Tongue (tissue), 2 donors: Measurements from ENCODE around the gene TMED4. TPM values are rescaled to one million over a fixed set of nuclear protein-coding genes. Genes with fewer than 3 reads are reported as not detected.
"Not testable (repeated sequence)": the region's sequence is repeated elsewhere in the genome, so short reads cannot be mapped to it uniquely, and the experiment has no call there.

Experiments used
- DNase-seq: peaks from one replicate; pipeline ENCODE4 v3.0.0-alpha.2; 2015
- total RNA-seq: library from RNA; depleted of rRNA; stranded (reverse); fragments of >200 nt; gene quantifications from one replicate; pipeline ENCODE4 v1.2.3, GENCODE V29; 2014

TMED4 gene
- total RNA-seq, 1 donor from 2014 or later: 255 TPM

DNA sequence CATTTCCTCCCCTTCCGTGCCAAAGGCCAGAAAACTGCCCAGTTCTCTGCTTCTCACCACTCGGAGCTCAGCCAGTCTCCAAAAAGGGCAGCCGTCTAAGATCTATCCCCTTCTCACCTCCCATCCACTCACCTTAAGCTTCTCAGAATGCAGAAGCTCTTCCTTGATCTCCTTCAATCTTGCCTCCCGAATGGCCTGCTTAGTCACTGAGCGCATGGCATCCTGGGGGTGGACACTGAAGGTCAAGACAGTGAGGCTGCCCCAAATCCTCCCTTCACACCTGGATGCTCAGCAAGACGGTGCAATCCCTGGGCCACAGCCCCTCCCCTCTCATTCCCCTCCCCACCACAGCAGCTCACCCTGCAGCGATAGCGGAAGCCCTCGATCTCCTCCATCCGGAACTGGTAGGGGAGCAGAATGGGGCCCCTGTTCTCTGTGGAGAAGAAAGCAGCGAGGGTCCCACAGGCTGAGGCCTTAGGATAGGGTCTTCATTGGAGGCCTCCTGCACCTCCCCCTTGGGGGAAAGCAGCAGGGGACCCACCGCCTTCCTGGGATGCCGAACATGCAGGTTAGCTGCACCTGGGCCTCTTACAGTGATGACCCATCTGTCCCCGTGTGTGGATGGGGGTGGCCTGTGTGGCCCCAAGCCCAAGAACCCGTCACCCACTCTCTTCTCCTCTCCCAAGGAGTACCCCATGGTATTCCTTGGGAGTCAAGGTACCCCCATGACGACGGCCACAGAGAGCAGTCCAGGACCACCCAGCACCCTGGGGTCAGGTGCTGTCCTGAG is 13.1 kb downstream of the TMED4 start:
- DNase-seq: no peak

DNA sequence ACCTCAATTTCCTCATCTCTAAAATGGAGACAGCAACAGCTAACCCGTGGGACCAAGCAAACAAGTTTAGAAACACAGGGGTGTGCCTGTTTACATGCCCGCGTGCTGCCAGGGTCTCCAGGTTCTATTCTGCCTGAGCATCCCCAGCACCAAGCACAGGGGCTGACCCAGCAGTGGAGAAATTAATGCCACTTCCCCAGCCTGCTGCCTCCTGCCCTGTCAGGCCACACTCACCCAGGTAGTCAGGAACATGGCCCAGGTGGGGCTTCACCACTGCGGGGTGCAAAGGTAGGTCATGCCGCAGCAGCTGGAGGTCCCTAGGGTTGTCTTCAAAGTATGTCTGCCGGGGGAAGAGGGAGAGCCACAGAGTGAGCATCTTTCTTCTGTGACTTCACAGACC is 14.1 kb downstream of the TMED4 start:
- DNase-seq: no peak

- no peak for DNase-seq
Measured at GRCh38 chr7:44566680-44567079, 15.4 kb downstream of the TMED4 start.

GRCh38 chr7:44565795-44566559 is 16.1 kb downstream of the TMED4 start:
- no peak for DNase-seq

- peak; percentile 76 for DNase-seq
Measured at GRCh38 chr7:44565097-44565794, 16.8 kb downstream of the TMED4 start.

DNA sequence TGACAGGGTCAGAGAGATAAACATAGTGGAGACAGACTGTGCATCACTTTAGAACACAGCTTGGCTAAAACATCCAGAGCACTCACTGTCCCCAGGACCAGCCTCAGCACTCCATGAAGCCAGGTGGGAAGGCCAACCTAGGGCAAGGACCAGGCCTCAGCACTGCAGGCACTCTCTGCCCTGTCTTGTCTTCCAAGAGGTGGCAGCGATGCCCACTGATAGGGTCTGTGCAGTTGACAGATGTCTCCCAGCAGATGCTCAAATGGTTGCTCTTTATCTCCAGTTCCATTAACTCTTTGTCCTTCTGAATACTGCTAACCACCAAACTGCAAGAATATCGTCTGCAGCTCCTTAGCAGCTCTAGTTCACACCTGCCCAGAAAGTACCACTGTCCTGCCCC is 17.4 kb downstream of the TMED4 start:
- no peak for DNase-seq

- no peak for DNase-seq
Measured at GRCh38 chr7:44563171-44563679, 18.8 kb downstream of the TMED4 start.

DNA sequence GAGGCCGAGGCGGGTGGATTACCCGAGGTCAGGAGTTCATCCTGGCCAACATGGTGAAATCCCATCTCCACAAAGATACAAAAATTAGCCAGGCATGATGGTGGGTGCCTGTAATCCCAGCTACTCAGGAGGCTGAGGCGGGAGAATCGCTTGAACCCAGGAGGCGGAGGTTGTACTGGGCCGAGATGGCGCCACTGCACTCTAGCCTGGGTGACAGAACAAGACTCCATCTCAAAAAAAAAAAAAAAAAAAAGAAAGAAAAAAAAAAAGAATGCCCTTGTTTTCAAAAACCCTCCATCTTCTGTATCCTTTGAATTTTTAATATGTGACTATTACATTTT is 19.4 kb downstream of the TMED4 start:
- not testable (repeated sequence) for DNase-seq

- peak; percentile 11 for DNase-seq
Measured at GRCh38 chr7:44561962-44562621, 19.9 kb downstream of the TMED4 start.

DNA sequence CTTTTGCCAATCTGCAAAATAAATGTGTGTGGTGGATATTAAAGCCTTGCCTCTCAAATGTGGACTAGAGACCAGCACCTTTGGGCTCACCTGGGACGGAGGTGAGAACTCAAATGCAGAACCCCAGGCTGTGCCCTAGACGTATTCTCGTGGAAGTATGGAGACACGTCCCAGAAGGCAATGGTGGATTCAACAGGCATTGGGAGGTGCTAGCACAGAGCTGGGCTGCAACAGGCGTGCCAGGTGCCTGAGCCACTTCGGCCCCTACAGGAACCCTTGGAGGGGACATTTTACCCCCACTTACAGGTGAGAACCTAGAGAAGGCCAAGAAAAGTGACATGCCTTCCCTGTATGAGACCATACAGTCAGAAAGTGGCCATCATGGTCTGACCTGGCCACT is 20.6 kb downstream of the TMED4 start:
- no peak for DNase-seq

GRCh38 chr7:44559485-44559884 is 22.5 kb downstream of the TMED4 start:
- DNase-seq: no peak

- DNase-seq: no peak
Measured at GRCh38 chr7:44557485-44557884, 24.5 kb downstream of the TMED4 start.

GRCh38 chr7:44555350-44555749 is 26.7 kb downstream of the TMED4 start:
- DNase-seq: no peak

- not testable (repeated sequence) for DNase-seq
Measured at GRCh38 chr7:44552473-44553005, 29.5 kb downstream of the TMED4 start.

DNA sequence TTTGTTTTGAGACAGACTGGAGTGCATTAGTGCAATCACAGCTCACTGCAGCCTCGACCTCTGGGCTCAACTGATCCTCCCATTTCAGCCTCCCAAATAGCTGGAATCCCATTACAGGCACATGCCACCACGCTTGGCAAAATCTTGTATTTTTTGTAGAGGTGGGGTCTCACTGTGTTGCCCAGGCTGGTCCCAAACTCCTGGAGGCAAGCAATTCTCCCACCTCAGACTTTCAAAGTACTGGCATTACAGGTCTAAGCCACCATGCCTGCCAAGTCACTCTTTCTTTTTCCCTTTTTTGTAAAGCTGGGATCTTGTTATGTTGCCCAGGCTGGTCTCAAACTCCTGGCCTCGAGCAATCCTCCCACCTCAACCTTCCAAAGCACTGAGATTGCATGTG is 32.6 kb downstream of the TMED4 start:
- no peak for DNase-seq

DNA sequence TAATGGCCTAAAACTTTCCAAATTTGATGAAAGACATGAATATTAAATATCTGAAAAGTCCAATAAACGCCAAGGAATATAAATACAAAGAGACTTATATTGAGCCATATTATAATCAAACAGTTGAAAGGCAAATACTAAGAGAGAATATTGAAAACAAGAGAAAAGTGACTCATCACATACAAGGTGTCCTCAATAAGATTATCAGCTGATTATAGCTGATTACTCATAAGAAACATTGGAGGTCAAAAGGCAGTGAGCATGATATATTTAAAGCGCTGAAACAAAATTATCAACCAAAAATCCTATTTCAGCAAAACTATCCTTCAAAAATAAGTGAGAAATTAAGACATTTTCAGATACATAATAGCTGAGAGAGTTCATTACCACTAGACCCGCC is 33.1 kb downstream of the TMED4 start:
- no peak for DNase-seq

GRCh38 chr7:44547536-44548231 is 34.3 kb downstream of the TMED4 start:
- DNase-seq: no peak

- DNase-seq: no peak
Measured at GRCh38 chr7:44541876-44542610, 40.0 kb downstream of the TMED4 start.

DNA sequence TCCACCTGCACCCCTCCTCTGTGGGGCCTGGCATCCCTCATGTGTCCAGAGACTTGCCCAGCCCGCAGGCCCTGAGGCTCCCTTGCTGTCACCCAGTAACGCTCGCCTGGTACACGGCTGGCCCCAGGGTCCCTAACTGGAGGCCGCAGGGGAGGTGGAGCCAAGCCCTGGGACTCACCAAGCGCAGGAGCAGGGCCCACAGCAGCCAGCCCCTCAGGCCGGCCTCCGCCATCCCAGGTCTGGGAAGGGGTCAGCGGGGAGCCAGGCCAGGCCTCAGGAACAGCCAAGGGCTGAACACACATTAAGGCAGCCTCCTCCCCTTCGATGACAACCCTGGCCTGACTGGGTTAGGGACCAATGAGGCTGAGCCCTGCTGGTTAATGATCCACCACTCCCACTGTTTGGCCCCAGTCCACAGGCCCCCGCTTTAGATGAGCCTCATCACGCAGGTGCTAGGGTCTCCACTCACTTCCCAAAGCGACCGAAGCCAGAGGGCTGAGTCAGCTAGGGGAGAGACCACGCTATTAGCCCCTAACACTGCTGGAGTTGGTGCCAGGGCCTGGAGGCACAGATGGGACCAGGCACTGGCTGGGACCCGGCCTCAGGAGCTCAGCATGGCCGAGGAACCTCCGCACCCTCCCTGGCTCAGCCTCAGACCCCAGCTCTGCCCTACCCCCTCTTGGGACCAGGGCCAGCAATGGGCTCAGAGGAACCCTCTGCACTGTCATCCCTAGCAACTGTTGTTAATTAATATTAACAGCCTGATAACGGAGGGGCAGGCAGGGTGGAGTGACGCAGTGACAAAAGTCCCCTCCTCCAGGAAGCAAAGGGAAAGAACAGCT is 40.8 kb downstream of the TMED4 start, which contains the start of gene NPC1L1:
TSS of gene NPC1L1 (minus strand) at position 303 of the 842 bp plus-strand sequence. CDS start at position 232, 71 bp downstream.
- DNase-seq: no peak

GRCh38 chr7:44540592-44541027 is 41.4 kb downstream of the TMED4 start:
- DNase-seq: no peak
